NCI-H187 treated with DMSO at 0.1 percent for 48 hours (cell line): ENCODE results near the gene KIF21A.

ENCODE experiments used
- DNase-seq: peaks from one replicate; lab custom pipeline; 2025; lab: John Stamatoyannopoulos, UW

Gene KIF21A

DNA sequence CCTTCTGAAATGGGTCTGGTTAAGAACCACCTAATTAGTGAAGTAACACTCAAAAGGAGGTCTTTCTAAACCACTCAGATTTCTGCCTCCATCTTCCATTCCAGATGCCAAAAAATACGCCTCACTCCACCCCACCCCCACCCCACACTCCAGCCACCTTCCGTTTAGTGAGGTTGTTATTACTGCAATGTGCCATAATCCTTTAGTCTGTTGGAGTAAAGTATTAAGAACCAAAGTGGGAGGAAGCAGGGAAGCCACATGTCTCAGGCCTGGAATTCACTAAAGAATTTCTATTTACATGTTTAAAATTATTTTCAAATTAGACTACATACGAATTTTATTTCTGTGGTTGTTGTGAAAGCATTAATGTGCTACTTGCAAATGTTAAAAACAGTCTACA, 7.4 kb downstream of the KIF21A start:
- no peak for DNase-seq

DNA sequence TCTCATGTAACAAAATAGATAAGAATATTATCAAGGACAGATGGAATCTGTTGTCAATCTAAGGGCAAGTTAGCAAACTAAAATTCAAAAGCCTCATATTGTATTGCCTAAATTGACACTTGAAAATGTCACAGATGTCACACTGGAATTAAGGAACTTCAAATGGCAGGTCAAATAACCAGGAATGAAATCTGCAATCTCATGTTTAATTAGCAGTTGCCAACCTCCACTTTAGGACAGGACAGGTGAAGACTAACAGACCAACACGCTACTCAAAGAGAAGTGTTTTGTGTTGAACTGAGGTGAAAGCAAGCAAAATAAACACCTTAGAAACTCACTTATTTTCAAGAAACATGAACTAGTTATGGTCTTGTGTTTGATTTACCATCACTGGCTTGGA, 11.1 kb downstream of the KIF21A start:
- no peak for DNase-seq

DNA sequence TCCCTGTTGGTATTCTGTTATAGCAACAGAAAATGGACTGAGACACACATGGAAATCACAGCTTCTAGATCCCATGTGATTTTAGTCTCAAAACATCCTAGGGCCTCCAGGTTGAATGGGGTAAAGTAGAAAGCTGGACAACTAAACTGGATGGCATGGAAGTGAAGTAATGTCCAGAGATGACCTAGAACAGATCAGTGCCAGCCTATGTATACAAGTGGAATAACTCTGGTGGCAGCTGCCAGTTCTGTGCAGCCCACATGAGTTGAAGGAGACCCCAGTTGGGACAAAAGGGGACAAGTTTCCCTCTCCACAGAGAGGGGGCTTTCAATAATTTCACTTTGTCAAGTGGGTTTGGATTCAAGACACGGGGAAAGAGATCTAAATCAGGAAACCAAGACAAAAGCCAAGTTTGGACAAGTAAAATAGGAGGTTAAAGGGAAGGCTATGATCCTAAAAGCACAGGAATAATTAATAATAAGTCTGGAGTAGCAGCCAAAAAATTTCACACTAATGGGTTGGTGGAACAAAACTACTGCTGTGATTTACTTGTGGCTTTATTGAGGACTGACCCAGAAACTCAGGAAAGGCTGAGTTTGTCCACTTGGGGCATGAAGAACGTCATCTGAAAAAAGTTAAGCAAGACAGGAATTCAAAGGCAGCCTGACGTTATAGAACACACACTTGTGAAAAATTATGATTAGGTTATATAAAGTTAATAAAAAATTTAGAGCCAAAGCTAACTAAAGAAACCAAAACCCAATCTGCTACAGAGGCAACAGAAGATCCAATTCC, 11.7 kb downstream of the KIF21A start:
- DNase-seq = no peak

DNA sequence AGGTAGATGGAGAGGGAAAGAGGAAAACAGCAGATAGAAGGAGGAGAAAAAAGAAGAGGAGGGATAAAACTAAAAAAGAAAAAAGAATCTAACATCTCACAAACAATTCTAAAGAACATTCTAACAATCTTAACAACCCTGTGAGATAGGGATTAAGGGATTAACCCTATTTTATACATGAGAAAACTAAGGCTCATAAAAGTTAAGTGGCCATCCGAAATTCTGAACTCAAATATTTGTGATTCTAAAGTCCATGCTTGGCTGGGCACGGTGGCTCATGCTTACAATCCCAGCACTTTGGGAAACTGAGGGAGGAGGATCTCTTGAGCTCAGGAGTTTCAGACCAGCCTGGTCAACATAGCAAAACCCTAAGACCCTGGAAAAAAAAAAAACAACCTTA, 13.1 kb downstream of the KIF21A start:
- no peak for DNase-seq

DNA sequence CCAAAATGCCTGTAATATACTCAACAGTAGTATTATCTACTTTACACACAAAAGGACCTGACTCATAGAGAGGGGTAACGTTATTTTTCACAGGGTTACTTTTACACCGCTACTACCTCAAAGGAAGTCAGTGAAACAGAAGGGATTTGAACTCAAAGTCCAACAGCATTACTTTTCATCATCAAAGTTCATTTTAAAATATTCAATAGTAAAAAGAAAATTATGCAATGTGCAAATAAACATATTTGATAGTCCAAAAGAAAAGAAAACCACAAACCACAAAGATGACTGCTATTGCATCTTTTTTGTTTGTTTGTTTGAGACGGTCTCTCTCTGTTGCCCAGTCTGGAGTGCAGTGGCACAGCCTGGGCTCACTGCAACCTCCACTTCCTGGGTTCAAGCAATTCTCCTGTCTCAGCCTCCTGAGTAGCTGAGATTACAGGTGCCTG, 15.5 kb downstream of the KIF21A start:
- no peak for DNase-seq

DNA sequence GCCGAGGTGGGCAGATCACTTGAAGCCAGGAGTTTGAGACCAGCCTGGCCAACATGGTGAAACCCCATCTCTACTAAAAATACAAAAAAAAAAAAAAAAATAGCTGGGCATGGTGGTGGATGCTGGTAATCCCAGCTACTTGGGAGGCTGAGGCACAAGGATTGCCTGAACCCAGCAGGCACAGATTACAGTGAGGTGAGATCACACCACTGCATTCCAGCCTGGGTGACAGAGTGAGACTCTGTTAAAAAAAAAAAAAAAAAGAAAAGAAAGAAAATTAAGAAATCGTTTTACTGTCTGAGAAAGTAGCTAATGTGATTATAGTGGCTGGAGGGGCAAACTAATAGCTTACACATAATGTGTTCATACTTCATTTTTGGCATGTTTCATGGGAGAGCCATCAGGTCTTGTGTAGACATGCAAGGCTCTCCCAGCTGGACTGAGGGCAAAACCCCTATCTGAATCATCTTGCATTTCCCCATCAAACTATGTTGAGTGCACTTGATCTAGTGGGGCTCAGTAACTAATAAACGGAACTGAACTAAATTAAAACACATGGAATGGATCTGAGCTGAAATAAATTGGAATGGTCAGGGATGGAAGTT, 16.2 kb downstream of the KIF21A start:
- DNase-seq = no peak

DNA sequence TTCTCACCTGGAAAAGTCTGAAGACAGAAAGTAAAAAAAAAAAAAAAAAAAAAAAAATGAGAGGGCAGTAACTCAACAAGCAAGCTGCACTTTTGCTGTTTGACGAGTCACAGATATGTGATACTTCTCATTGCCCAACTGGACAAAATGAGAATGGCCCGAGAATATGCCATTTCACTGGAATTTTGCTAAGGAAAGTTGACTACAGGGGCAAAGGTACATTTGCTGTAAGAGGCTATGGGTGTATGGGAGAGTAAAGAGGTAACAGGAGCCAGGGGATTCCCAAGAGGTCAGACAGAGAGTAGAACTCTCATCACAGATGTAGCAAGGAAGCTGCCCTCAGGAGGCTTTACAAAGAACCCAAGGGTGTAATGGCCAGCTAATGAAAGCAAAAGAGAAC, 22.9 kb downstream of the KIF21A start:
- no peak for DNase-seq

DNA sequence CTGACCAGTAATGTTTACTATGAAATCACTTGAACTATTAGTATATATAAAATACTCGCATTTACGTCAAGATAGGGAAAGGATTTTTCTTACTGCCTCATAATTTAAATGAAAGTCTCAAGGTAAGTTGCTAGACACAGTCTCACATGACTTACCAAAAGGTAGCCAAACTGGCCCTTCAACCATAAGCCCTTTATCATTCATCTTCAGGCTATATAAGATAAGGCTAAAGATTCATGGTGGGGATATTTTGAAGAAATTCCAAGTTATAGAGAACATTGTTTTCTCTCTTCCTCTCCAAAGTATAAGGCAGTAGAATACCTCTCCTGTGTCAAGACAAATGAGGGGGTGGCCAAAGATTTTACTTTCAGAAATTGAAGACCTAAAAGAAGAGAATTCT, 23.4 kb downstream of the KIF21A start:
- no peak for DNase-seq

DNA sequence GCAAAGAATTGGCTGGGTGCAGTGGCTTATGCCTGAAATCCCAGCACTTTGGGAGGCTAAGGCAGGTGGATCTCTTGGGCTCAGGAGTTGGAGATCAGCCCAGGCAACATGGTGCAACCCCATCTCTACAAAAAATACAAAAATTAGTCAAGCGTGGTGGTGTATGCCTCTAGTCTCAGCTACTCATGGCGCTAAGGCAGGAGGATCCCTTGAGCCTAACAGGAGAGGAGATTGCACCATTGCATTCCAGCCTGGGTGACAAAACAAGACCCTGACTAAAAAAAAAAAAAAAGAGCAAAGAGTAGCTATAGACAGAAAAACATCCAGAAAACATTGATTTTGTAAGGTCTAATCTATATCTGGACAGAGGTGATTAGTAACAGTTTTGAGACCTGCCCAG, 25.0 kb downstream of the KIF21A start:
- DNase-seq = no peak

DNA sequence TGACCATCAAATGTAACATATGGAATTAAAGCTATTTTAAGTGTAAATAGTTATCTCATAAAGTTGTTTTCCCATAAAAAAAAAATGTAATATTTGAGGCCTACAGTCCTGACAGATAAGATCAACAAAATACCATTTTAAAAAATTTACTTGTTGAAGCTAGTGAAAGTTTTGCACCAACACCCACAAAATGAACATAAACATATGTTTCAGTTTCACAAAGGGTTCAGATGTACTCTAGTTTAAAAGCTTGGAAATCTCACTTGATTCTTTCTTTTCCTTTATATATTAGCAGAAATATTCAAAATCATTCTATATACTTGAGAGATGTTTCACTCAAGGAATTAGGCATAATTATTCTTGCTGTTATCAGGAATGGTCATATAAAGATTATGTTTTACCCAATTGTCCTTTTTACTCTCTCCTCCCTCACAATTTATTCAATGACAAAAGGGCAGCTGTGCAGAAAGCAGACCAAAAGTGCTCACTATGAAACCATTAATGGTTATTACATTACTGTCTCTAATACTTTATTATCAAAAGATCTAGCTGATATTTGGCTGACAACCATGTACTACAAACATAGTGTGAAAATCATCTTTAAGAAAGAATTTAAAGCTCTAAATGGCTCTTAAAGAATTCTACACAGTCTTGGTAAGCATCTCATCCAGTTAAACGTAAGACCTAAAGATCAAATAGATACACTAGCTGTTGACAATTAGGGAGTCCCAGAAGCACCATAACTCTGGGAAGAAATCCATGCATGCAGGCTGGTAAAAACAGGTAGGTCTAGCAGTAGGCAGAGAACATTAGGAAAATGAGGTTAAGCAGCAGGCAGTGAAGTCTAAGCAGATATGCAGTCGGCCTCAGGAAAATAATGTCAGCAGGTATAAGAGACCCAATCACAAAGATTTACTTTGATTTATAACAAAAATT, 28.8 kb downstream of the KIF21A start:
- DNase-seq = no peak

DNA sequence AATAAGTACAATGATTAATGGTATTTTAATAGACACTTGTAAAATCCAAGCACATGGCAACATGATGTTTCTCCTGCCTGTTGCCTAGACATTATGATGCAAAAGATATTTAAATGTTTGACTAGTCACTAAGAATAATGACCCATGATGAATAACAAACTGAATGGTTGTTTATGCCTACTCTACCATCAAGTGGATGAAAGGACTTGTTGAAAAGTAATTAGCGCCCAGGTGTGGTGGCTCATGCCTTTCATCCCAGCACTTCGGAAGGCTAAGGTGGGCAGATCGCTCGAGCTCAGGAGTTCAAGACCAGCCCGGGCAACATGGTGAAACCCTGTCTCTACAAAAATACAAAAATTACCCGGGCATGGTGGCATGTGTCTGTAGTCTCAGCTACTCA, 30.7 kb downstream of the KIF21A start:
- no peak for DNase-seq

DNA sequence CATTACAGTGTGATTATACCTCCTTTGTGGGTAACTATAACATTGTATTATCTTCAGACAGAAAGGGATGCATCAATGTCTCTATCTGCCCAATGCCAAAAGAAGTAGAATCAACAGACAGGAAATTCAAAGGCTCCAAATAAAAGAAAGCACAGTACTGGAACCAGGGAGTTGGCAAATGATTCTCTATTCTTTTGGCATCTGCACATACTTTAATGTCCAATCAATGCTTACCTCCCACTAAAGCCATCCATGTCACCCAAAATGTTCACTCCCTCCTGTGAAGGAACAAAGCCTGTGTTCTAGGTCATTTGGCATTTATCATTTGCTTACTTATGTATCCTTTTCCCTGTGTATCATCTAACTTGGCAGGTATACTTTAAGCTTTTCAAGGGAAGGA, 36.7 kb downstream of the KIF21A start:
- DNase-seq = no peak

DNA sequence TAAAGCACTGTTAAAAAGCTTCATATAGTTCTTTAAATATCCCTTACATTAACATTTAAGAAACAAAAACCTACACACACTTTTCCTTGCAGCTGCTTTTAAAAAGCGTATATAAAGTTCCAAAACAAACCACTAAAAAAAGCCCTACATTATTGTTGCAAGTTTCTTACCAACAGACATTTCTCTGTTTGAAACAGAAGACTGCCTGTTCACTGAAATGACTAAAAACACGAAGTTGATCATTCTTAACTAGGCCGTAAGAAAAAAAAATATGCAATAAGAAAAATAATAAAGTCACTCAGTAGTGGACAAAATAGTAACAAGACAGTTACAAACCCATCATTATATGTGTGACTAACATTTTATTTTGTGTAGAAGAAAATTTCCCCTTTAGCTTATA, 37.3 kb downstream of the KIF21A start:
- DNase-seq = no peak

DNA sequence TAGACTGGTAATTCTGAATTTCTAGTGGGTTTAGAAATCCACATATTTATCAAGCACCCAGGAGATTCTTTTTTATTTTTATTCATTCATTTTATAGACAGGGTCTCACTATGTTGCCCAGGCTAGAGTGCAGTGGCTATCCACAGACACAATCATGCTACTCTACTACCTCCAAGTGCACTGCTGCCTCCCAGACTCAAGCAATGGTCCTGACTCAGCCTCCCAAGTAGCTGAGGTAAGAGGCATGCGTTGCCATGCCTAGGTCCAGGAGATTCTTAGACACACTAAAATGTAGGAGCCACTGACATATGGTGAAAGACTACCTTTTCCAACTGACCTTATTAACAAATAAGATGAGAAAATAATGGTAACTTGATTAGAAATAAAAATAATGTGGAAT, 38.9 kb downstream of the KIF21A start:
- DNase-seq = no peak

DNA sequence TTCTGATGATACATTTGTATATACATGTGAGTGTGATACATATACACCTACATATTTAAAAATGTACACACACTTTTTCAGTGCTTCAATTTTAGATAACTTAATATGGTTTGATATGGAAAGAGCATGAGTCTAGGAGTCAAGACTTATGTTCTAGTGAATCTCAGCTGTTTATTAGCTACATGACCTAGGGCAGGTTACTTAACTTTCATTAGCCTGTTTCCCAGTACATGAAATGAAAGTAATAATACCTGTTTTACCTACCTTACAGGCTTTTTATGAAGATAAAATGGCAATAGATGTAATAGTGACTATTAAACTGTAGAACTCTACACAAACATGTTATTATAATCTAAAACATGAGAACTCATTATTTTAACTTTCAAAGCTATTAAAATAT, 39.5 kb downstream of the KIF21A start:
- no peak for DNase-seq

DNA sequence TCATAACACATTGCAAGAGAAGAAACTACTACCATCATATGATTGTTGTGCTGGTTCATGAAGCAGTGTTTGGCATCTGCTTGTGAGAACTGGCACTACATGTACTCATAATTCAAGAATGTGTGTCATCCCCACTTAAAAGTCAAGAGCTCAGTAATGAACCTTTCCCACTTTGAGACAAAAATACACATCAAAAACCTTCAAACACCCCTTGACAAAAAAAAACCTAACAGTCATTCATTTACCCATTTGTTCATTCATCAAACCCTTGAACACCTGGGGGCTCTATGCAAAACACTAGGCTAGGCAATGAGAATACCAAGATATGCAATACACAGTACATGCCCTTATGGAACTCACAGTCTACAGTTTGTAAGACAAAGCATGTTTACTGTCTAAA, 40.0 kb downstream of the KIF21A start:
- no peak for DNase-seq

DNA sequence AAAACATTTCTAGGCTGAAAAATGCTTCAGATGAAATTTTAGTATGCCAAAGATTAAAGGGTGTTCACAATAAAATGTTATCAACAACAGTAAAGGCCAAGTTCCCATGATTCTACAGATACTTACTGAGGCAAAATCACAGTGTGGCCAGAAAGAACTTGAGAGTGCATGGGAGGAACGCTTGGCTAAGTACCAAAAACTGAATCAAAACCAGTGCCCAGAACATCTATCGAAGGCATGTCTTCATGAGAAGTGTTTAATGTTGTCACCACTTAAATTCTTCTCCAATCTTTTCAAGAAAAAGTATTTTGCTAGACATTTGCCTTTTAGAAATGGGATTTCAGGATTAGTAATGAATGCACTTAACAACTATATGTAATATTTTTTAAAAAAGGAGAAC, 41.5 kb downstream of the KIF21A start:
- DNase-seq = no peak

DNA sequence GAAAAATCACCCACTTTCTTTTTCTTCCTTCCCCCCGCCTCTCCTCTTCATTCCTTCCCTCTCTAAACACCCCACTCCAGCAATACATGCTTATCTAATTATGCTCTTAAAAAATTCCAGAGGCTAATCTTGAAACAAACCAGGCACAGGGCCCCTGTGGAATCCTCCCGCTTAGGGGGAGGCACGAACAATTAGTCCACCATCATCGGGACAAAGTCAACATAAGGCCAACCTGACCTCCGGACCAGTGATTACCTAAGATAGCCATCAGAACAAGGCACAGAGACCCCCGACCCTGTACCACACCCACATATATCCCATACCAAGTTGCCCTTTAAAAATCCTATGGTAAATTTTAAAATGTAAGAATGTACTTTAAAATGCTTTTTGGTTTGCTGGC, 47.1 kb downstream of the KIF21A start:
- no peak for DNase-seq

DNA sequence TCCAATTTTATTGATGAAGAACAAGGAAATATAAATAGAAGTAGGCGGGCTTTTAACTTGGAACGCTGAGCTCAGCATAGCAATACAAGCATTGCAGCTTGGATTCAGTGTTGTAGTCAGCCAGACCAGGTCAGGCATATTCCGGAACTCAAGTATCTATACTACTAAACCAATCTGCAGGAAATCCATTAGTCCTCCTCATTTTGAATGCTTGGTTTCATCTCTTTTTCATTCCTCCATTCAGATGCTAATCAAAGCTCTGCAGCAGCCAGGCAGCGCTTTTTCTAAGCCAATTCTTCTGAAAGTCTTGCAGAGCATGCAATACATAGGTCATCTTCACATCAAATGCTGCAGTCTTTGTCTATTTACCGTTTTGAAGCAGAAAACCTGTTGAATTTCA, 49.0 kb downstream of the KIF21A start:
- DNase-seq = no peak

DNA sequence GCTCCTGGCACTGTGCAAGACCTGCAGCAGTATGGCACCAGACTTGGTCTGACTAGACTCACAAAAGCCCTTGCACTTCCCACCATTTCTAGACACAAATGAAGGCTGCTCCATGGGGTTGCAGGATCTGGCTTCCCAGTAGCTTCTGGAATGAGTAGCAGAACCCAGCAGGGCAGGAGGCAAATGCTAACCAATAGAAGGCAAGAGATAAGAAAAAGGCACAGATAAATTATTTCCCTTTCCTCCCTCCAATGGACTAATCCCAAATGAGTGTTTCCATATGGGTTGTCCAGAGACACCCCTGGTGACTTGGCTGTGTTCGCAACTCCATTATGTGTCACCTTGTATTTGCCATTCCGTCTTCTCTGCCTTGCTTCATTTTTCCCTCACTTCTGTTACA, 49.7 kb downstream of the KIF21A start:
- no peak for DNase-seq

DNA sequence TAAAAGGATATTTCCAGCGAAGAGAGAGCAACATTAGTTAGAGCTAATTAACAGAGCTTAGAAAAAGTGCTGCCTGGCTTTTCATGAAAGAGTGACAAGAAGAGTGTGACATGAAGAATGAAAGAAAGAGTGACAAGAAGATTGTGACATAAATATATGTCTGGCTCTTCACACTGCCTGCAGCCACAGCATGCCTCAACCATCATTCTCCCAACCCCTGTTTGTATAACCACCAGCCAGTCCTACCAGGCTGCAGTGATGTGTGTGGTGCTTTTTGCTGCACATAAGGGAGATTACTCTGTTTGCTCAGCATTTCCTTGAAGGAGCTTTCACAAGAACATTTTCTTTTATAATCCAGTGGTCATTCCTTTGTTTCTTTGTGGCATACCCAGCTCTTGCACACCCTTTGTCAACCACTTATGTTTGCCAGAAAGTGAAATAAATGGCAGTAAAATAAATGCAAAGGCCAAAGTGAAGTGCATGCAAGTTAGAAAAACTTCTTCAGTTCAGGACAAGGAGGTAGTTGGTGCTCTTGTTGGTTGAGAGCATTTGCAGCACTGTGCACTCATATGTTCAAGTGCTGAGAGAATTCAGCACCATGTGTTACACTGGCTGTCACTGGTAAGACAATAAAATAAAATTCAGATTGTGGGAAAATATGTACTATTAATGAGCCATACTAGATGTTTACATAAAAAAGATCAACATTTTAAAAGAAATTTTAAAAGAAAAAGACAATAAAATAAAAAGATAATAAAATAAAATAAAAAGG, 50.6 kb downstream of the KIF21A start:
- no peak for DNase-seq

DNA sequence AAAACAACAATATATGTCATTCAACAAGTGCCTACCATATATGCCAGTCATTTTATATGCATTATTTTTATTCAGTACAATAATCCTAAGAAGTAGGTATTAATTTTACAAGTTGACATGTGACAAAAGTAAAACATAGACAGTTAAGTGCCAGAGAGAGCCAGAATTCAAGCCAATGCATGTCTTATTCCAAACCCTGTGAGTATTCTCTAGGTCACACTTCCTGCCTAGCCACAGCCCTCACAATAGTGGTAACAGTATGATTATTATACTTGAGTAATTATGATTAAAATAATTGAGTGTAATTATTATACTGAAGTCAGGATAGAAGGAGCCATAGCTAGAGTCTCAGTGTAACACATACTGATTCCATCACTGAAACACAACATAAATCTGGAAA, 52.2 kb downstream of the KIF21A start:
- no peak for DNase-seq
